Keratinocyte (primary cell): ENCODE results near the gene OR2L5. TPM values are rescaled to one million over a fixed set of nuclear protein-coding genes. Genes with fewer than 3 reads are reported as not detected.

ENCODE experiments used
- DNase-seq: peaks from one replicate; pipeline ENCODE4 v3.0.0-alpha.2; 2011; ENCODE audit warnings: low read depth, missing footprints, low spot score
- FAIRE-seq: peaks from 2 replicates; lab custom pipeline; 2011; peaks lifted over from hg19 to GRCh38; lab: Jason Lieb, UNC
- H2AFZ ChIP-seq: 2 replicates; pipeline ENCODE4 v1.6.0; 2012; ENCODE audit warnings: low read length, control low read depth, inconsistent platforms; ENCODE audit not compliant: control insufficient read depth
- H3K27ac ChIP-seq: 2 replicates; pipeline ENCODE4 v1.5.1; 2011; ENCODE audit warnings: low read length; ENCODE audit not compliant: control insufficient read depth, insufficient read depth
- H3K27me3 ChIP-seq: 3 replicates; pipeline ENCODE4 v1.6.0; 2011; ENCODE audit warnings: low read length; ENCODE audit not compliant: control insufficient read depth, insufficient read depth; ENCODE audit errors: extremely low read depth
- H3K36me3 ChIP-seq, 2 experiments: 2 replicates in 1 of 2; 3 replicates in 1 of 2; pipeline ENCODE4 v1.5.1; 2011; ENCODE audit warnings: low read length in 2 of 2, mild to moderate bottlenecking in 1 of 2; ENCODE audit not compliant: control insufficient read depth in 2 of 2, insufficient read depth in 2 of 2; ENCODE audit errors: extremely low read depth in 1 of 2
- H3K4me1 ChIP-seq: 3 replicates; pipeline ENCODE4 v1.5.1; 2011; ENCODE audit warnings: low read length; ENCODE audit not compliant: control insufficient read depth, insufficient read depth; ENCODE audit errors: extremely low read depth
- H3K4me2 ChIP-seq: 3 replicates; pipeline ENCODE4 v1.6.0; 2011; ENCODE audit warnings: low read depth, low read length; ENCODE audit not compliant: control insufficient read depth, insufficient read depth; ENCODE audit errors: extremely low read depth
- H3K4me3 ChIP-seq, 3 experiments: fragments of 200-600 bp in 1 of 3; sonication (generic) in 1 of 3; 2 replicates in 2 of 3; 3 replicates in 1 of 3; pipeline ENCODE4 v1.5.1; 2011 to 2016; ENCODE audit warnings: low read length in 3 of 3, mild to moderate bottlenecking in 3 of 3, control low read depth in 2 of 3, inconsistent platforms in 1 of 3, low read depth in 1 of 3, mixed read lengths in 1 of 3, mixed run types in 1 of 3, moderate library complexity in 1 of 3; ENCODE audit not compliant: control insufficient read depth in 2 of 3, insufficient read depth in 2 of 3; ENCODE audit errors: extremely low read depth in 1 of 3
- H3K79me2 ChIP-seq: 2 replicates; pipeline ENCODE4 v1.6.0; 2012; ENCODE audit warnings: low read length; ENCODE audit not compliant: control insufficient read depth, insufficient read depth
- H3K9ac ChIP-seq: 3 replicates; pipeline ENCODE4 v1.6.0; 2011; ENCODE audit warnings: low read length; ENCODE audit not compliant: control insufficient read depth, insufficient read depth; ENCODE audit errors: extremely low read depth
- H3K9me1 ChIP-seq: 3 replicates; pipeline ENCODE4 v1.6.0; 2011; ENCODE audit warnings: low read length; ENCODE audit not compliant: control insufficient read depth, insufficient read depth; ENCODE audit errors: extremely low read depth
- H3K9me3 ChIP-seq: 2 replicates; pipeline ENCODE4 v1.5.1; 2012; ENCODE audit warnings: low read depth, low read length; ENCODE audit not compliant: control insufficient read depth
- H4K20me1 ChIP-seq: 3 replicates; pipeline ENCODE4 v1.6.0; 2011; ENCODE audit warnings: low read length; ENCODE audit not compliant: control insufficient read depth, insufficient read depth; ENCODE audit errors: extremely low read depth
- EZH2 ChIP-seq: IDR thresholded peaks from one replicate; pipeline ENCODE4 v1.6.1; 2012; ENCODE audit warnings: inconsistent platforms, mild to moderate bottlenecking, low read length, moderate library complexity
- dilution Hi-C: fragments of 300-500 bp; cut with MboI; formaldehyde crosslinking; loops from one replicate; pipeline ENCODE4 v1.7.0; 2020; ENCODE audit warnings: low sequenced_read_pairs; ENCODE audit not compliant: extremely low pct_ligation_motif_present
- polyA plus RNA-seq, 5 experiments: library from polyadenylated mRNA; depleted of rRNA in 3 of 5; stranded (reverse) in 3 of 5; stranded (forward) in 1 of 5; unstranded in 1 of 5; fragments of >200 nt; gene quantifications; 1 replicate in 1 of 5; 2 replicates in 3 of 5; 3 replicates in 1 of 5; pipeline versions ENCODE4 v1.2.1 to v1.2.3, GENCODE V29; 2011 to 2012; ENCODE audit warnings: missing spikeins in 2 of 5, low read depth in 1 of 5, low replicate concordance in 1 of 5
- TF ChIP-seq, protein P1 (sequence below), 3 experiments: IDR thresholded peaks in 1 of 3; conservative IDR thresholded peaks in 1 of 3; optimal IDR thresholded peaks in 1 of 3; 2 replicates in 2 of 3; 3 replicates in 1 of 3; pipeline versions ENCODE3 to v1.5.1; 2011; ENCODE audit warnings: low read length in 3 of 3, mild to moderate bottlenecking in 3 of 3, moderate library complexity in 2 of 3, control low read depth in 1 of 3, inconsistent platforms in 1 of 3; ENCODE audit not compliant: insufficient read depth in 2 of 3; ENCODE audit errors: extremely low read depth in 1 of 3

Gene OR2L5
- polyA plus RNA-seq, 1 donor (not counting 4 experiments of a cell fraction or from before 2014, with no cell fraction given) = not detected

DNA sequence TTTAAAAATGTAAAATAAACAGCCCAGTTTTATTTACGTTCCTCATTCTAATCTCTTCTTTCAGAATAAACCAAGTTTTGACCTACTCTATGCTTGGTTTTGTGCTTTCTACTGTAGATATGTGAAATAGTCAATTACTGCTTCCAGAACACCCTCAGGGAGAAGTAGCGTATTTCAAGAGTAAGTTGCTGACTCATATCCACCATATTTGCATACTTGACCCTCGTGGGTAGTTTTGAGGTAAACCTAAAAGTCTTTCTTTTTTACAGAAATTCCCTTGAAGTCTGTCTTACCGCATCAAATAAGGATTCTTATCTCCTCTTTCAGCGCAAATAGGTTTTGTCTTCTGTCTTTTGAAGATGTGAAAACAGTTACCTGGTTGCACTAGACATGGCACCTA, 31.7 kb downstream of the OR2L5 start:
- no peaks in the 10 kb centered on the region for H3K4me1 ChIP-seq
- H3K79me2 ChIP-seq = no peaks in the 10 kb centered on the region
- H3K27ac ChIP-seq = no peak overlapping the region
- H3K4me2 ChIP-seq = no peak overlapping the region
- dilution Hi-C loops = no loop called here
- H3K4me3 ChIP-seq = no peak overlapping the region
- DNase-seq (no peak), FAIRE-seq (no peak)
- H4K20me1 ChIP-seq = no peaks in the 10 kb centered on the region
- H3K9me1 ChIP-seq = no peaks in the 10 kb centered on the region
- TF ChIP-seq, protein P1, sequence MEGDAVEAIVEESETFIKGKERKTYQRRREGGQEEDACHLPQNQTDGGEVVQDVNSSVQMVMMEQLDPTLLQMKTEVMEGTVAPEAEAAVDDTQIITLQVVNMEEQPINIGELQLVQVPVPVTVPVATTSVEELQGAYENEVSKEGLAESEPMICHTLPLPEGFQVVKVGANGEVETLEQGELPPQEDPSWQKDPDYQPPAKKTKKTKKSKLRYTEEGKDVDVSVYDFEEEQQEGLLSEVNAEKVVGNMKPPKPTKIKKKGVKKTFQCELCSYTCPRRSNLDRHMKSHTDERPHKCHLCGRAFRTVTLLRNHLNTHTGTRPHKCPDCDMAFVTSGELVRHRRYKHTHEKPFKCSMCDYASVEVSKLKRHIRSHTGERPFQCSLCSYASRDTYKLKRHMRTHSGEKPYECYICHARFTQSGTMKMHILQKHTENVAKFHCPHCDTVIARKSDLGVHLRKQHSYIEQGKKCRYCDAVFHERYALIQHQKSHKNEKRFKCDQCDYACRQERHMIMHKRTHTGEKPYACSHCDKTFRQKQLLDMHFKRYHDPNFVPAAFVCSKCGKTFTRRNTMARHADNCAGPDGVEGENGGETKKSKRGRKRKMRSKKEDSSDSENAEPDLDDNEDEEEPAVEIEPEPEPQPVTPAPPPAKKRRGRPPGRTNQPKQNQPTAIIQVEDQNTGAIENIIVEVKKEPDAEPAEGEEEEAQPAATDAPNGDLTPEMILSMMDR (optimal IDR thresholded peaks at IDR 0.05 in 1 of 3, IDR thresholded peaks at IDR 0.05 in 1 of 3, conservative IDR thresholded peaks at IDR 0.05 in 1 of 3; ENCODE audit: extremely low read depth in 1 of 3, insufficient read depth in 2 of 3, low read length in 3 of 3) = no peak
- no peak for TF ChIP-seq EZH2
- no peak overlapping the region for H2AFZ ChIP-seq
- no peaks in the 10 kb centered on the region for H3K9me3 ChIP-seq
- H3K27me3 ChIP-seq = no peaks in the 10 kb centered on the region
- no peaks in the 10 kb centered on the region for H3K36me3 ChIP-seq
- no peak overlapping the region for H3K9ac ChIP-seq

DNA sequence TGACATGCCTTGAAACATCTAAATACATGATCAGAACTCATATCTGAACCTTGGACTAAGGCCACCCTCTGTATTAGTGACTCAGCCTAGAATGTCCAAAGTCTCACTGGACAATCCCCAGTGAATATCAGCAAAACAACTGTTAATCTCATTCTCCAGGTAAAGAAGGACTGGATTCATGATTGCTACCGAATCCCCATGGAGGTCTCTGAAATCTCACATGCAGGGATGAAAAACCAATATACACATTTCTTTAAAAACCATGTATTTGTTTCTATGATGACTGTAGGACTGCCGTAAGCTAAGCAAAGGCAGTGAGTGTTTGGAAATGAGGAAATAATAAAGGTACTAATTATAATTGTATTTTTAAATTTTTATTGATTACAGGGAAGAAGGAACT, 33.1 kb downstream of the OR2L5 start, which contains the start of gene OR2L3:
TSS of gene OR2L3 (plus strand) at position 301 of the 400 bp plus-strand sequence. CDS start 13,846 bp downstream, outside the sequence.
- FAIRE-seq (no peak), DNase-seq (no peak)
- Histone ChIP-seq H3K4me1 (no peaks in the 10 kb centered on the region), H3K4me3 (no peak within 1 kb of the TSS), H3K9me1 (no peaks in the 10 kb centered on the region), H3K27ac (no peak within 1 kb of the TSS), H2AFZ (no peak within 1 kb of the TSS), H3K27me3 (no peaks in the 10 kb centered on the region), H3K79me2 (no peaks in the 10 kb centered on the region), H4K20me1 (no peaks in the 10 kb centered on the region), H3K4me2 (no peak within 1 kb of the TSS), H3K9me3 (no peaks in the 10 kb centered on the region), H3K36me3 (no peaks in the 10 kb centered on the region), H3K9ac (no peak within 1 kb of the TSS)
- dilution Hi-C loops = no loop called here
- no peak for TF ChIP-seq EZH2
- TF ChIP-seq, protein P1 (optimal IDR thresholded peaks at IDR 0.05 in 1 of 3, IDR thresholded peaks at IDR 0.05 in 1 of 3, conservative IDR thresholded peaks at IDR 0.05 in 1 of 3; ENCODE audit: extremely low read depth in 1 of 3, insufficient read depth in 2 of 3, low read length in 3 of 3) = no peak
